ENCODE results near the gene CCNY. TPM values are rescaled to one million over a fixed set of nuclear protein-coding genes. Genes with fewer than 3 reads are reported as not detected.
A peak's percentile ranks its signal among the peaks of the same experiment; 100 is the strongest.

Gene CCNY
- 59.4 and 60.7 TPM in 2 replicates for total RNA-seq
- long read RNA-seq, partial matches to known transcripts: 10 of 29 reads
- long read RNA-seq, other reads (novel, unspliced or antisense): 15 of 29 reads

GRCh38 chr10:35336084-35336831 lies at the start of gene CCNY:
Gene CCNY (plus strand): TSS chr10:35336509. CDS start chr10:35337054, 545 bp downstream.
- DNase-seq (ENCODE audit: low spot score, unreplicated experiment): peak; percentile 60
- no peaks in the 10 kb centered on the region for H3K27me3 Mint-ChIP-seq
- H3K36me3 Mint-ChIP-seq (ENCODE audit: insufficient read depth): peaks cover 6% of the 10 kb centered on the region
- H3K27ac Mint-ChIP-seq: peak within 1 kb of the TSS; percentile 94
- peak within 1 kb of the TSS; percentile 90 for H3K4me3 Mint-ChIP-seq (ENCODE audit: low read depth)
- peaks cover 27% of the 10 kb centered on the region for H3K4me1 Mint-ChIP-seq (ENCODE audit: low read depth)
- no peaks in the 10 kb centered on the region for H3K9me3 Mint-ChIP-seq (ENCODE audit: low read depth)
- TF ChIP-seq CTCF (IDR thresholded peaks at IDR 0.05; ENCODE audit: unreplicated experiment): no peak

- H3K27me3 Mint-ChIP-seq: no peaks in the 10 kb centered on the region
- TF ChIP-seq CTCF (IDR thresholded peaks at IDR 0.05; ENCODE audit: unreplicated experiment): no peak
- no peak for DNase-seq (ENCODE audit: low spot score, unreplicated experiment)
- no peaks in the 10 kb centered on the region for H3K4me1 Mint-ChIP-seq (ENCODE audit: low read depth)
- H3K36me3 Mint-ChIP-seq (ENCODE audit: insufficient read depth): no peaks in the 10 kb centered on the region
- no peaks in the 10 kb centered on the region for H3K9me3 Mint-ChIP-seq (ENCODE audit: low read depth)
- H3K4me3 Mint-ChIP-seq (ENCODE audit: low read depth): no peak overlapping the region
- H3K27ac Mint-ChIP-seq: no peak overlapping the region
These were observed 47.1 kb upstream of the CCNY start for GRCh38 chr10:35289198-35289597.

GRCh38 chr10:35294506-35294905 lies 41.8 kb upstream of the CCNY start:
- no peak for DNase-seq (ENCODE audit: low spot score, unreplicated experiment)
- Mint-ChIP-seq H3K4me3 (ENCODE audit: low read depth) (no peak overlapping the region), H3K27ac (no peak overlapping the region), H3K4me1 (ENCODE audit: low read depth) (no peaks in the 10 kb centered on the region), H3K27me3 (no peaks in the 10 kb centered on the region), H3K9me3 (ENCODE audit: low read depth) (peaks cover 11% of the 10 kb centered on the region), H3K36me3 (ENCODE audit: insufficient read depth) (no peaks in the 10 kb centered on the region)
- TF ChIP-seq CTCF (IDR thresholded peaks at IDR 0.05; ENCODE audit: unreplicated experiment): no peak

- H3K9me3 Mint-ChIP-seq (ENCODE audit: low read depth): peaks cover 11% of the 10 kb centered on the region
- H3K27me3 Mint-ChIP-seq: no peaks in the 10 kb centered on the region
- no peak overlapping the region for H3K4me3 Mint-ChIP-seq (ENCODE audit: low read depth)
- no peaks in the 10 kb centered on the region for H3K36me3 Mint-ChIP-seq (ENCODE audit: insufficient read depth)
- TF ChIP-seq CTCF (IDR thresholded peaks at IDR 0.05; ENCODE audit: unreplicated experiment): no peak
- no peak for DNase-seq (ENCODE audit: low spot score, unreplicated experiment)
- no peaks in the 10 kb centered on the region for H3K4me1 Mint-ChIP-seq (ENCODE audit: low read depth)
- H3K27ac Mint-ChIP-seq: no peak overlapping the region
These were observed 37.3 kb upstream of the CCNY start for GRCh38 chr10:35299016-35299415.

GRCh38 chr10:35300063-35300699 lies 36.1 kb upstream of the CCNY start:
- Mint-ChIP-seq H3K4me3 (ENCODE audit: low read depth) (no peak overlapping the region), H3K36me3 (ENCODE audit: insufficient read depth) (no peaks in the 10 kb centered on the region), H3K27ac (no peak overlapping the region), H3K4me1 (ENCODE audit: low read depth) (no peaks in the 10 kb centered on the region), H3K9me3 (ENCODE audit: low read depth) (peaks cover 11% of the 10 kb centered on the region), H3K27me3 (no peaks in the 10 kb centered on the region)
- no peak for TF ChIP-seq CTCF (IDR thresholded peaks at IDR 0.05; ENCODE audit: unreplicated experiment)
- no peak for DNase-seq (ENCODE audit: low spot score, unreplicated experiment)
